Keratinocyte (primary cell): ENCODE results near the gene MIPOL1. TPM values are rescaled to one million over a fixed set of nuclear protein-coding genes. Genes with fewer than 3 reads are reported as not detected.
A peak's percentile ranks its signal among the peaks of the same experiment; 100 is the strongest.

ENCODE experiments used
- DNase-seq: peaks from one replicate; pipeline ENCODE4 v3.0.0-alpha.2; 2011; ENCODE audit warnings: low read depth, missing footprints, low spot score
- FAIRE-seq: peaks from 2 replicates; lab custom pipeline; 2011; peaks lifted over from hg19 to GRCh38; lab: Jason Lieb, UNC
- H2AFZ ChIP-seq: 2 replicates; pipeline ENCODE4 v1.6.0; 2012; ENCODE audit warnings: low read length, control low read depth, inconsistent platforms; ENCODE audit not compliant: control insufficient read depth
- H3K27ac ChIP-seq: 2 replicates; pipeline ENCODE4 v1.5.1; 2011; ENCODE audit warnings: low read length; ENCODE audit not compliant: control insufficient read depth, insufficient read depth
- H3K27me3 ChIP-seq: 3 replicates; pipeline ENCODE4 v1.6.0; 2011; ENCODE audit warnings: low read length; ENCODE audit not compliant: control insufficient read depth, insufficient read depth; ENCODE audit errors: extremely low read depth
- H3K36me3 ChIP-seq, 2 experiments: 2 replicates in 1 of 2; 3 replicates in 1 of 2; pipeline ENCODE4 v1.5.1; 2011; ENCODE audit warnings: low read length in 2 of 2, mild to moderate bottlenecking in 1 of 2; ENCODE audit not compliant: control insufficient read depth in 2 of 2, insufficient read depth in 2 of 2; ENCODE audit errors: extremely low read depth in 1 of 2
- H3K4me1 ChIP-seq: 3 replicates; pipeline ENCODE4 v1.5.1; 2011; ENCODE audit warnings: low read length; ENCODE audit not compliant: control insufficient read depth, insufficient read depth; ENCODE audit errors: extremely low read depth
- H3K4me2 ChIP-seq: 3 replicates; pipeline ENCODE4 v1.6.0; 2011; ENCODE audit warnings: low read depth, low read length; ENCODE audit not compliant: control insufficient read depth, insufficient read depth; ENCODE audit errors: extremely low read depth
- H3K4me3 ChIP-seq, 3 experiments: fragments of 200-600 bp in 1 of 3; sonication (generic) in 1 of 3; 2 replicates in 2 of 3; 3 replicates in 1 of 3; pipeline ENCODE4 v1.5.1; 2011 to 2016; ENCODE audit warnings: low read length in 3 of 3, mild to moderate bottlenecking in 3 of 3, control low read depth in 2 of 3, inconsistent platforms in 1 of 3, low read depth in 1 of 3, mixed read lengths in 1 of 3, mixed run types in 1 of 3, moderate library complexity in 1 of 3; ENCODE audit not compliant: control insufficient read depth in 2 of 3, insufficient read depth in 2 of 3; ENCODE audit errors: extremely low read depth in 1 of 3
- H3K79me2 ChIP-seq: 2 replicates; pipeline ENCODE4 v1.6.0; 2012; ENCODE audit warnings: low read length; ENCODE audit not compliant: control insufficient read depth, insufficient read depth
- H3K9ac ChIP-seq: 3 replicates; pipeline ENCODE4 v1.6.0; 2011; ENCODE audit warnings: low read length; ENCODE audit not compliant: control insufficient read depth, insufficient read depth; ENCODE audit errors: extremely low read depth
- H3K9me1 ChIP-seq: 3 replicates; pipeline ENCODE4 v1.6.0; 2011; ENCODE audit warnings: low read length; ENCODE audit not compliant: control insufficient read depth, insufficient read depth; ENCODE audit errors: extremely low read depth
- H3K9me3 ChIP-seq: 2 replicates; pipeline ENCODE4 v1.5.1; 2012; ENCODE audit warnings: low read depth, low read length; ENCODE audit not compliant: control insufficient read depth
- H4K20me1 ChIP-seq: 3 replicates; pipeline ENCODE4 v1.6.0; 2011; ENCODE audit warnings: low read length; ENCODE audit not compliant: control insufficient read depth, insufficient read depth; ENCODE audit errors: extremely low read depth
- EZH2 ChIP-seq: IDR thresholded peaks from one replicate; pipeline ENCODE4 v1.6.1; 2012; ENCODE audit warnings: inconsistent platforms, mild to moderate bottlenecking, low read length, moderate library complexity
- dilution Hi-C: fragments of 300-500 bp; cut with MboI; formaldehyde crosslinking; loops from one replicate; pipeline ENCODE4 v1.7.0; 2020; ENCODE audit warnings: low sequenced_read_pairs; ENCODE audit not compliant: extremely low pct_ligation_motif_present
- polyA minus RNA-seq, 3 experiments: library from RNA; depleted of rRNA, polyadenylated mRNA; stranded (reverse); fragments of >200 nt; gene quantifications; 1 replicate in 1 of 3; 2 replicates in 1 of 3; 3 replicates in 1 of 3; pipeline ENCODE4 v1.2.3, GENCODE V29; 2011
- polyA plus RNA-seq, 5 experiments: library from polyadenylated mRNA; depleted of rRNA in 3 of 5; stranded (reverse) in 3 of 5; stranded (forward) in 1 of 5; unstranded in 1 of 5; fragments of >200 nt; gene quantifications; 1 replicate in 1 of 5; 2 replicates in 3 of 5; 3 replicates in 1 of 5; pipeline versions ENCODE4 v1.2.1 to v1.2.3, GENCODE V29; 2011 to 2012; ENCODE audit warnings: missing spikeins in 2 of 5, low read depth in 1 of 5, low replicate concordance in 1 of 5
- TF ChIP-seq, protein P1 (sequence below), 3 experiments: IDR thresholded peaks in 1 of 3; conservative IDR thresholded peaks in 1 of 3; optimal IDR thresholded peaks in 1 of 3; 2 replicates in 2 of 3; 3 replicates in 1 of 3; pipeline versions ENCODE3 to v1.5.1; 2011; ENCODE audit warnings: low read length in 3 of 3, mild to moderate bottlenecking in 3 of 3, moderate library complexity in 2 of 3, control low read depth in 1 of 3, inconsistent platforms in 1 of 3; ENCODE audit not compliant: insufficient read depth in 2 of 3; ENCODE audit errors: extremely low read depth in 1 of 3

MIPOL1 gene, protein sequence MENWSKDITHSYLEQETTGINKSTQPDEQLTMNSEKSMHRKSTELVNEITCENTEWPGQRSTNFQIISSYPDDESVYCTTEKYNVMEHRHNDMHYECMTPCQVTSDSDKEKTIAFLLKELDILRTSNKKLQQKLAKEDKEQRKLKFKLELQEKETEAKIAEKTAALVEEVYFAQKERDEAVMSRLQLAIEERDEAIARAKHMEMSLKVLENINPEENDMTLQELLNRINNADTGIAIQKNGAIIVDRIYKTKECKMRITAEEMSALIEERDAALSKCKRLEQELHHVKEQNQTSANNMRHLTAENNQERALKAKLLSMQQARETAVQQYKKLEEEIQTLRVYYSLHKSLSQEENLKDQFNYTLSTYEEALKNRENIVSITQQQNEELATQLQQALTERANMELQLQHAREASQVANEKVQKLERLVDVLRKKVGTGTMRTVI
- polyA plus RNA-seq (6.1 to 10.9 TPM (median 6.1 TPM) in 3 replicates), polyA minus RNA-seq (0.69 to 19.1 TPM (median 3.8 TPM) in 3 replicates)
- polyA plus RNA-seq (2011; ENCODE audit: low read depth): 38.9 TPM
- 4.0 and 9.5 TPM in 2 replicates for polyA plus RNA-seq (2011; cell fraction: cytosol; rRNA removed)
- polyA plus RNA-seq (2011; cell fraction: nucleus; rRNA removed): 8.4 and 9.9 TPM in 2 replicates
- polyA plus RNA-seq (2012; ENCODE audit: low replicate concordance): 4.7 and 5.9 TPM in 2 replicates
- 5.4 TPM for polyA minus RNA-seq (2011; cell fraction: cytosol; rRNA and poly(A)+ RNA removed)
- 19.7 and 49.8 TPM in 2 replicates for polyA minus RNA-seq (2011; cell fraction: nucleus; rRNA and poly(A)+ RNA removed)

DNA sequence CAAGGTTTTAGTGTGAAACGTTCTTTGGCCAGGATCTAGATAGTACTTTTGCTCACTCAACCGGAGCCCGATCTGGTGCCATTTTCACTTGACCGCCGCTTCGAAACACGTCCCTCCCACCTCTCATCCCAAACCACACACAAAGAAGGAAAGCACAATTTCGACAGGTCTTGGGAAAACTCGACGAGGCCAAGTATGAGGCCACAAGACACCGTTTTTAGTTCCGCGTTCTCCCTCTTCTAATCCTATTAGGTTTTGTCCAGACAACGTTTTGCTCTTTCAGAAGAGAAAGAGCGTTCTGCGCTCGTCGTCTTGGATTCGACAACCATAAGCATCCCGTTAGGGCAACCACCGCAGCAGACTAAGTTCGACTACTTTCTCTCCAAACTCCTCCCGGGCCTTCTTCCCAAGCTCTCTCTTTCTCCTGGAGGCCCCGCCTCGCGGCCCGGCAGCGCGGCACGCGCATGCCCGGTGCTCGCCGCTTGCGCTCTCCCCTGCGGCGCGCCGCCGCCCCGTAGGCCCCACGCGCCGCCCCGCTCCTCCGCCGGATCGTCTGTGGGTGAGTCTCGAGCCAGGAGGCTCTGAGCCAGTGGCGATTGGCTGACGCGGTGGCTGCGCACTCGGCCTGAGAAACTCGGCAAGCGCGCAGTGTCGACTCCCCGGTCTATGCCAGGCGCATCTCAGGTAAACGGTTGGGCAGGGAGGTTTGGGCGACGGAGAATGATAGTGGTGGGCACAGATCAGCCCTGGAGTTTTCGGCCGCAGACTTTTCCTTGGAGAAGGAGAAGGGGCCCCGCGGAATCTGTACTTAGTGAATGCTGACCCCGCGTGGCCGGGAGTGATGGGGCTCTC is at the start of gene MIPOL1:
TSS of gene MIPOL1 (plus strand) at position 517 of the 852 bp plus-strand sequence. CDS start 49,952 bp downstream, outside the sequence.
- no peak for TF ChIP-seq EZH2
- TF ChIP-seq, protein P1, sequence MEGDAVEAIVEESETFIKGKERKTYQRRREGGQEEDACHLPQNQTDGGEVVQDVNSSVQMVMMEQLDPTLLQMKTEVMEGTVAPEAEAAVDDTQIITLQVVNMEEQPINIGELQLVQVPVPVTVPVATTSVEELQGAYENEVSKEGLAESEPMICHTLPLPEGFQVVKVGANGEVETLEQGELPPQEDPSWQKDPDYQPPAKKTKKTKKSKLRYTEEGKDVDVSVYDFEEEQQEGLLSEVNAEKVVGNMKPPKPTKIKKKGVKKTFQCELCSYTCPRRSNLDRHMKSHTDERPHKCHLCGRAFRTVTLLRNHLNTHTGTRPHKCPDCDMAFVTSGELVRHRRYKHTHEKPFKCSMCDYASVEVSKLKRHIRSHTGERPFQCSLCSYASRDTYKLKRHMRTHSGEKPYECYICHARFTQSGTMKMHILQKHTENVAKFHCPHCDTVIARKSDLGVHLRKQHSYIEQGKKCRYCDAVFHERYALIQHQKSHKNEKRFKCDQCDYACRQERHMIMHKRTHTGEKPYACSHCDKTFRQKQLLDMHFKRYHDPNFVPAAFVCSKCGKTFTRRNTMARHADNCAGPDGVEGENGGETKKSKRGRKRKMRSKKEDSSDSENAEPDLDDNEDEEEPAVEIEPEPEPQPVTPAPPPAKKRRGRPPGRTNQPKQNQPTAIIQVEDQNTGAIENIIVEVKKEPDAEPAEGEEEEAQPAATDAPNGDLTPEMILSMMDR (optimal IDR thresholded peaks at IDR 0.05 in 1 of 3, IDR thresholded peaks at IDR 0.05 in 1 of 3, conservative IDR thresholded peaks at IDR 0.05 in 1 of 3; ENCODE audit: extremely low read depth in 1 of 3, insufficient read depth in 2 of 3, low read length in 3 of 3): peak; percentile 12 to 47 (median 18)
- H3K9me3 ChIP-seq: no peaks in the 10 kb centered on the region
- peaks cover 13% of the 10 kb centered on the region for H3K79me2 ChIP-seq
- H3K27me3 ChIP-seq: no peaks in the 10 kb centered on the region
- peak within 1 kb of the TSS; percentile 54 to 83 (median 77) for H3K4me3 ChIP-seq
- H3K36me3 ChIP-seq: no peaks in the 10 kb centered on the region
- no peak for FAIRE-seq
- no peaks in the 10 kb centered on the region for H3K9me1 ChIP-seq
- DNase-seq: no peak
- dilution Hi-C loops: no loop called here
- peak within 1 kb of the TSS; percentile 95 for H2AFZ ChIP-seq
- peaks cover 15% of the 10 kb centered on the region for H3K4me1 ChIP-seq
- H3K9ac ChIP-seq: peak within 1 kb of the TSS; percentile 81
- peak within 1 kb of the TSS; percentile 84 for H3K27ac ChIP-seq
- H4K20me1 ChIP-seq: no peaks in the 10 kb centered on the region
- peak within 1 kb of the TSS; percentile 84 for H3K4me2 ChIP-seq

GRCh38 chr14:37150414-37150813 is 47.3 kb upstream of the MIPOL1 start:
- DNase-seq (no peak), FAIRE-seq (no peak)
- Histone ChIP-seq H3K4me2 (no peak overlapping the region), H3K79me2 (no peaks in the 10 kb centered on the region), H3K9me1 (no peaks in the 10 kb centered on the region), H3K4me1 (no peaks in the 10 kb centered on the region), H3K36me3 (no peaks in the 10 kb centered on the region), H3K9ac (no peak overlapping the region), H3K9me3 (no peaks in the 10 kb centered on the region), H4K20me1 (no peaks in the 10 kb centered on the region), H3K27me3 (no peaks in the 10 kb centered on the region), H3K27ac (no peak overlapping the region), H2AFZ (no peak overlapping the region), H3K4me3 (no peak overlapping the region)
- TF ChIP-seq, protein P1 (optimal IDR thresholded peaks at IDR 0.05 in 1 of 3, IDR thresholded peaks at IDR 0.05 in 1 of 3, conservative IDR thresholded peaks at IDR 0.05 in 1 of 3; ENCODE audit: extremely low read depth in 1 of 3, insufficient read depth in 2 of 3, low read length in 3 of 3): peak in 2 of 3 experiments; percentile 51 to 60
- TF ChIP-seq EZH2: no peak
- dilution Hi-C loops: no loop called here
